ENCODE data around the gene CERS1.

DNA sequence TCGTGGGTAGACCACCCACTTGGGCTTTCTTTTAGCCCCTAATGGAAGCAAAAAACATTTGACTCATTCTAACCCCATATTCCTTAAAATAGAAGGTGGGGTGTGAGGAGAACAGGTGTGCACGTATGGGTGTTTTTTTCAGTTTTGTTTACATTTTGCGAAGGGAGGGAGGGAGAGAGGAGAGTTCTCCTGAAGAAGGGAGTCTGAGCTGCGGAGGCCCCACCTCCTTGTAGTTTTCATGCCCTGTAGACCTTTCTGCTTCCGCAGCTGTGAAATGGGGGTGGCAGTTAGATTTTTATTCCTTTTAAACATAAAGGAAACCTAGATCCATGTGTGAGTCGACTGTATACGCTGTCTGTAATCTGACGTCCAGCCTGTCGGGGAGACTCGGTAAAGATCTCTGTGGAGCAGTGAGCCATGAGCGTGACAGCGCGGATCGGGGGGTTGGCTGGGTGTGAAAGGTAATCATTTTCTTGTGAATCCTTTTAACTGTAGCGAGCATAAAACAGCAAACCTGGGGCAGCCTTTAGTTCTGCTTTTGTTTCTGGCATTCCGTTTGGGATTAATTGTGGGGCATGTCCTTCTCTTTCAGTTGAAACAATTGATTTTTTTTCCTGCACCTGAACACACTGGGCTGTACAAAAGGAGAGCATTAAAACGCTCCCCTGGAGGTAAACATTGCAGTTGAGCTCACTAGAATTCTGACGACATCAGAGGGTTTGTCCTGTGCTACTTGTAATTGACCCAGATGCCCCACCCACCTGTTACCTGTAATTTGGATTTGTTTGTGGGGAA lies 61.9 kb downstream of the CERS1 start:
- TF ChIP-seq TOX (CRISPR knock-in tag; IDR thresholded peaks at IDR 0.05; ENCODE audit: borderline replicate concordance) (no peak), RARB (CRISPR knock-in tag; IDR thresholded peaks at IDR 0.05) (no peak), ISL1 (CRISPR knock-in tag; IDR thresholded peaks at IDR 0.05) (no peak), OSR1 (CRISPR knock-in tag; IDR thresholded peaks at IDR 0.05) (no peak), CSDC2 (CRISPR knock-in tag; IDR thresholded peaks at IDR 0.05) (no peak), ZFP30 (CRISPR knock-in tag; IDR thresholded peaks at IDR 0.05) (no peak), ZFP3 (CRISPR knock-in tag; IDR thresholded peaks at IDR 0.05) (no peak)
- TF ChIP-seq, protein P1, sequence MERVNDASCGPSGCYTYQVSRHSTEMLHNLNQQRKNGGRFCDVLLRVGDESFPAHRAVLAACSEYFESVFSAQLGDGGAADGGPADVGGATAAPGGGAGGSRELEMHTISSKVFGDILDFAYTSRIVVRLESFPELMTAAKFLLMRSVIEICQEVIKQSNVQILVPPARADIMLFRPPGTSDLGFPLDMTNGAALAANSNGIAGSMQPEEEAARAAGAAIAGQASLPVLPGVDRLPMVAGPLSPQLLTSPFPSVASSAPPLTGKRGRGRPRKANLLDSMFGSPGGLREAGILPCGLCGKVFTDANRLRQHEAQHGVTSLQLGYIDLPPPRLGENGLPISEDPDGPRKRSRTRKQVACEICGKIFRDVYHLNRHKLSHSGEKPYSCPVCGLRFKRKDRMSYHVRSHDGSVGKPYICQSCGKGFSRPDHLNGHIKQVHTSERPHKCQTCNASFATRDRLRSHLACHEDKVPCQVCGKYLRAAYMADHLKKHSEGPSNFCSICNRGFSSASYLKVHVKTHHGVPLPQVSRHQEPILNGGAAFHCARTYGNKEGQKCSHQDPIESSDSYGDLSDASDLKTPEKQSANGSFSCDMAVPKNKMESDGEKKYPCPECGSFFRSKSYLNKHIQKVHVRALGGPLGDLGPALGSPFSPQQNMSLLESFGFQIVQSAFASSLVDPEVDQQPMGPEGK (CRISPR knock-in tag; IDR thresholded peaks at IDR 0.05; ENCODE audit: borderline replicate concordance): no peak
- TF ChIP-seq, protein P2, sequence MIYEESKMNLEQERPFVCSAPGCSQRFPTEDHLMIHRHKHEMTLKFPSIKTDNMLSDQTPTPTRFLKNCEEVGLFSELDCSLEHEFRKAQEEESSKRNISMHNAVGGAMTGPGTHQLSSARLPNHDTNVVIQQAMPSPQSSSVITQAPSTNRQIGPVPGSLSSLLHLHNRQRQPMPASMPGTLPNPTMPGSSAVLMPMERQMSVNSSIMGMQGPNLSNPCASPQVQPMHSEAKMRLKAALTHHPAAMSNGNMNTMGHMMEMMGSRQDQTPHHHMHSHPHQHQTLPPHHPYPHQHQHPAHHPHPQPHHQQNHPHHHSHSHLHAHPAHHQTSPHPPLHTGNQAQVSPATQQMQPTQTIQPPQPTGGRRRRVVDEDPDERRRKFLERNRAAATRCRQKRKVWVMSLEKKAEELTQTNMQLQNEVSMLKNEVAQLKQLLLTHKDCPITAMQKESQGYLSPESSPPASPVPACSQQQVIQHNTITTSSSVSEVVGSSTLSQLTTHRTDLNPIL (CRISPR knock-in tag; IDR thresholded peaks at IDR 0.05; ENCODE audit: low read depth): no peak
